ENCODE data around the gene FAM20A.
"Not testable (repeated sequence)": the region's sequence is repeated elsewhere in the genome, so short reads cannot be mapped to it uniquely, and the experiment has no call there.

The FAM20A gene

GRCh38 chr17:68518063-68518815 is 82.9 kb downstream of the FAM20A start:
- no peak for DNase-seq

GRCh38 chr17:68517605-68518004 is 83.6 kb downstream of the FAM20A start:
- DNase-seq, result not testable (repeated sequence)

GRCh38 chr17:68516732-68517131 is 84.4 kb downstream of the FAM20A start:
- no peak for DNase-seq

GRCh38 chr17:68514831-68515635 is 86.1 kb downstream of the FAM20A start:
- no peak for DNase-seq

GRCh38 chr17:68513932-68514331 is 87.2 kb downstream of the FAM20A start:
- DNase-seq, result no peak

- peak; percentile 9 for DNase-seq
Observed at GRCh38 chr17:68512960-68513474, 88.2 kb downstream of the FAM20A start.

- peak; percentile 92 for DNase-seq
Observed at GRCh38 chr17:68512247-68512959, 88.8 kb downstream of the FAM20A start, which contains the start of gene PRKAR1A. PRKAR1A (plus strand) TSS chr17:68512430; CDS start chr17:68515400, 2,970 bp downstream.

GRCh38 chr17:68511671-68512246 is 89.4 kb downstream of the FAM20A start:
- peak; percentile 78 for DNase-seq

- no peak for DNase-seq
Observed at GRCh38 chr17:68511254-68511670, 89.9 kb downstream of the FAM20A start.

- no peak for DNase-seq
Observed at GRCh38 chr17:68509141-68510057, 91.8 kb downstream of the FAM20A start.

GRCh38 chr17:68507576-68507975 is 93.6 kb downstream of the FAM20A start:
- DNase-seq, result no peak

GRCh38 chr17:68505951-68506350 is 95.2 kb downstream of the FAM20A start:
- no peak for DNase-seq

GRCh38 chr17:68501074-68501473 is 100.1 kb downstream of the FAM20A start:
- DNase-seq, result no peak

GRCh38 chr17:68499587-68499986 is 101.6 kb downstream of the FAM20A start:
- DNase-seq, result no peak

GRCh38 chr17:68498479-68499326 is 102.5 kb downstream of the FAM20A start:
- no peak for DNase-seq

- no peak for DNase-seq
Observed at GRCh38 chr17:68497885-68498319, 103.3 kb downstream of the FAM20A start.

GRCh38 chr17:68495081-68495480 is 106.1 kb downstream of the FAM20A start:
- DNase-seq, result no peak

GRCh38 chr17:68492394-68493054 is 108.6 kb downstream of the FAM20A start:
- DNase-seq, result not testable (repeated sequence)

- DNase-seq, result no peak
Observed at GRCh38 chr17:68491381-68492231, 109.6 kb downstream of the FAM20A start.
